Smooth muscle cell (in vitro differentiated cells): Measurements from ENCODE around the gene LTC4S. TPM values are rescaled to one million over a fixed set of nuclear protein-coding genes. Genes with fewer than 3 reads are reported as not detected.

Experiments used
- DNase-seq: peaks from one replicate; lab custom pipeline; 2025; ENCODE audit not compliant: unreplicated experiment; lab: John Stamatoyannopoulos, UW
- H2AFZ ChIP-seq: fragments of 200-600 bp; sonication (generic); 2 replicates; pipeline ENCODE4 v1.6.0; 2016; ENCODE audit warnings: antibody characterized with exemption, low read depth, mild to moderate bottlenecking
- H3F3A ChIP-seq: fragments of 200-600 bp; sonication (generic); 2 replicates; pipeline ENCODE4 v1.6.0; 2017; ENCODE audit warnings: antibody characterized with exemption, low read depth
- H3K27ac ChIP-seq: fragments of 200-600 bp; sonication (generic); 2 replicates; pipeline ENCODE4 v1.5.1; 2016; ENCODE audit warnings: low read depth, mild to moderate bottlenecking
- H3K27me3 ChIP-seq: fragments of 200-600 bp; sonication (generic); 2 replicates; pipeline ENCODE4 v1.6.1; 2016; ENCODE audit warnings: low read depth, mild to moderate bottlenecking
- H3K36me3 ChIP-seq: fragments of 200-600 bp; sonication (generic); 2 replicates; pipeline ENCODE4 v1.5.1; 2016; ENCODE audit warnings: low read depth
- H3K4me1 ChIP-seq: fragments of 200-600 bp; sonication (generic); 2 replicates; pipeline ENCODE4 v1.5.1; 2016; ENCODE audit warnings: low read depth
- H3K4me2 ChIP-seq: fragments of 200-600 bp; sonication (generic); 2 replicates; pipeline ENCODE4 v1.6.0; 2016; ENCODE audit warnings: mild to moderate bottlenecking
- H3K4me3 ChIP-seq: fragments of 200-600 bp; sonication (generic); 2 replicates; pipeline ENCODE4 v1.5.1; 2016; ENCODE audit warnings: mild to moderate bottlenecking
- H3K79me2 ChIP-seq: fragments of 200-600 bp; sonication (generic); 2 replicates; pipeline ENCODE4 v1.6.0; 2016; ENCODE audit warnings: low read depth, mild to moderate bottlenecking
- H3K9ac ChIP-seq: fragments of 200-600 bp; sonication (generic); 2 replicates; pipeline ENCODE4 v1.6.0; 2016; ENCODE audit warnings: low read depth
- H3K9me3 ChIP-seq: fragments of 200-600 bp; sonication (generic); replicated peaks from 2 replicates; pipeline ENCODE4 v1.5.1; 2016; ENCODE audit warnings: low read depth
- H4K20me1 ChIP-seq: fragments of 200-600 bp; sonication (generic); 2 replicates; pipeline ENCODE4 v1.6.0; 2016; ENCODE audit warnings: low read depth
- CTCF ChIP-seq: fragments of 200-600 bp; sonication (generic); IDR thresholded peaks from 2 replicates; pipeline ENCODE4 v1.5.1; 2017; ENCODE audit warnings: borderline replicate concordance, mild to moderate bottlenecking, antibody characterized with exemption; ENCODE audit not compliant: insufficient read depth, poor library complexity, severe bottlenecking
- WGBS: methylation state at CpG from one replicate; pipeline ENCODE4 v1.1.7; 2016; ENCODE audit warnings: low lambda C conversion rate; 5-methylcytosine and 5-hydroxymethylcytosine counted together
- polyA plus RNA-seq: library from polyadenylated mRNA; unstranded; fragments of >200 nt; fragmentation: Nextera tagmentation; extraction: Ambion mirVana; gene quantifications from 2 replicates; pipeline ENCODE4 v1.2.1, GENCODE V29; 2016
- total RNA-seq: library from RNA; depleted of rRNA; stranded (reverse); fragments of >200 nt; gene quantifications from 2 replicates; pipeline ENCODE4 v1.2.3, GENCODE V29; 2014

The LTC4S gene
- total and polyA plus RNA-seq, 2 experiments from 2014 or later: not detected

GRCh38 chr5:179803651-179804554 lies 10.1 kb downstream of the LTC4S start:
- 60% methylated on average over 14 of the region's 18 CpGs for WGBS
- H3K4me3 ChIP-seq: no peak overlapping the region
- peaks cover 27% of the 10 kb centered on the region for H3K4me1 ChIP-seq
- H2AFZ ChIP-seq: no peak overlapping the region
- TF ChIP-seq CTCF: no peak
- no peak overlapping the region for H3K9ac ChIP-seq
- H3K4me2 ChIP-seq: peak overlapping the region; percentile 97
- H3K27me3 ChIP-seq: no peaks in the 10 kb centered on the region
- H3K36me3 ChIP-seq: no peaks in the 10 kb centered on the region
- H3K9me3 ChIP-seq: no peaks in the 10 kb centered on the region
- H3K79me2 ChIP-seq: peaks cover 33% of the 10 kb centered on the region
- peaks cover 49% of the 10 kb centered on the region for H4K20me1 ChIP-seq
- no peak for DNase-seq
- no peaks in the 10 kb centered on the region for H3F3A ChIP-seq
- H3K27ac ChIP-seq: no peak overlapping the region

GRCh38 chr5:179804555-179804947 lies 10.8 kb downstream of the LTC4S start:
- H3K9me3 ChIP-seq: no peaks in the 10 kb centered on the region
- peaks cover 27% of the 10 kb centered on the region for H3K4me1 ChIP-seq
- H3F3A ChIP-seq: no peaks in the 10 kb centered on the region
- H3K4me2 ChIP-seq: peak overlapping the region; percentile 97
- H4K20me1 ChIP-seq: peaks cover 49% of the 10 kb centered on the region
- no peak overlapping the region for H2AFZ ChIP-seq
- H3K27ac ChIP-seq: no peak overlapping the region
- DNase-seq: no peak
- H3K79me2 ChIP-seq: peaks cover 33% of the 10 kb centered on the region
- TF ChIP-seq CTCF: no peak
- H3K36me3 ChIP-seq: no peaks in the 10 kb centered on the region
- no peak overlapping the region for H3K9ac ChIP-seq
- H3K4me3 ChIP-seq: peak overlapping the region; percentile 93
- no peaks in the 10 kb centered on the region for H3K27me3 ChIP-seq
- WGBS: 95% methylated on average over 8 of the region's 8 CpGs

- Histone ChIP-seq H3K4me3 (peak overlapping the region; percentile 93), H3K9me3 (no peaks in the 10 kb centered on the region), H3K79me2 (peaks cover 33% of the 10 kb centered on the region), H3K36me3 (no peaks in the 10 kb centered on the region), H2AFZ (no peak overlapping the region), H3F3A (no peaks in the 10 kb centered on the region), H3K4me1 (peaks cover 27% of the 10 kb centered on the region), H3K4me2 (peak overlapping the region; percentile 97), H4K20me1 (peaks cover 49% of the 10 kb centered on the region), H3K27ac (no peak overlapping the region), H3K9ac (peak overlapping the region; percentile 83), H3K27me3 (no peaks in the 10 kb centered on the region)
- no peak for TF ChIP-seq CTCF
- WGBS: 73% methylated on average over 9 of the region's 9 CpGs
- no peak for DNase-seq
Observed at GRCh38 chr5:179805070-179805528, 11.3 kb downstream of the LTC4S start.
